Mesenteric fat pad (tissue), 1 donor: ENCODE data around the gene CD209. TPM values are rescaled to one million over a fixed set of nuclear protein-coding genes. Genes with fewer than 3 reads are reported as not detected.

ENCODE experiments used
- DNase-seq: peaks from one replicate; pipeline ENCODE4 v3.0.0-alpha.2; 2020; ENCODE audit warnings: low spot score
- total RNA-seq: library from RNA; stranded (reverse); fragmentation: NEBNext Ultra II Directional; extraction: Animal tissue kit (Norgen Biotek cat#: 25700); gene quantifications from one replicate; pipeline ENCODE4 v1.2.1, GENCODE V29; 2021
- donor health status: DM: yes; HTN: yes; CAD: no.

The CD209 gene
- total RNA-seq, 1 donor from 2014 or later, result 63.5 TPM

- DNase-seq, result no peak
Measured at GRCh38 chr19:7706188-7706954, 41.0 kb downstream of the CD209 start.

DNA sequence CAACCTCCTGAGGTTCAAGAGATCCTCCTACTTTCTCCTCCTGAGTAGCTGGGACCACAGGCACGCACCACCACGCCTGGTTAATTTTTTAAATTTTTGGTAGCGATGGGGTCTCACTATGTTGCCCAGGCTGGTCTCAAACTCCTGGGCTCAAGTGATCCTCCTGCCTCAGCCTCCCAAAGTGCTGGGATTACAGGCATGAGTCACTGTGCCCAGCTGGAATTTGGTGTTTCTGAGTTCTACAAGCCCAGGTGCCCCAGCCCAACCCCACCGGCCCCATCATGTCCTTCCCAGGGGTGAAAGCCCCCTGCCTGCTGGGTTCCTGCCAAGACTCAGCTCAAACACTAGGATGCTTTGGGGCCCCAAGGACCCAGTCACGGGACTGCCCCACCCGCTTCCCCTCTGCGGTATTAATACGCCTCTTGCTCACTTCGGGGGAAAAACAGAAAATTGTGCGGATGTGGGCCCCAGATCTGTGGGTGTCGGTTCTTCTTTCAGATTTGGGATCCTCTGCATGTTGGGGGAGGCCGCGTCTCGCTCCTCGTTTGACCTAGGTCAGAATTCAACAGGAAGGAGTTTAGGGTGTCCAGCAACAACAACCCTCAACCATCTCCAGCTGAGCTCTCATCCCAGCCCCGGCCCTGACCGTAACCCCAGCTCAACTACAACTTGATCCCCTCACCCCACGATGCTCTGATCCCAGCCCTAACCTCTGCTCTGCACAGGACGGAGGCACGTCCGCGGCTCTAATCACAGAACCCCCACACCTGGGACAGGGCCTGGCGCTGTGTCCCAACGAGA lies 41.7 kb downstream of the CD209 start:
- DNase-seq, result no peak

- DNase-seq, result no peak
Measured at GRCh38 chr19:7704280-7705060, 42.9 kb downstream of the CD209 start.

DNA sequence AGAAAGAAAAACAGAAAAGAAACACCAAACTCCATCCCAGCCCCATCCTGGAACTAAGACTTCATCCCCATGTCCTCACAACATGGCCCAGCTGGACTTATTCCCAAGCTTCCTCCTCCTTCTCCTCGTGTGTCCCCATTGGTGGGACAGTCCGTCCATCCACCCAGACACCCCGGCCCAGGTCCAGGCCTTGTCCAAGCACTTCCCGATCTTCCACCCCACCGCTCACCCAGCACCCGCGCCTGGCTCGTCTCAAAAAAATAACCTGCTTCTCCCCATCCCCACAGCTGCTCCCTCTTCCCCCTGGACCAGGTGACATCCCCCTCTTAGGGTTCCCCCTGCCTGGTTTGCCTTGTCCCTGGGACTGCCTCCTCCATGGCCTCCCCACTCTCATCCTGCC lies 44.0 kb downstream of the CD209 start:
- DNase-seq, result no peak

DNA sequence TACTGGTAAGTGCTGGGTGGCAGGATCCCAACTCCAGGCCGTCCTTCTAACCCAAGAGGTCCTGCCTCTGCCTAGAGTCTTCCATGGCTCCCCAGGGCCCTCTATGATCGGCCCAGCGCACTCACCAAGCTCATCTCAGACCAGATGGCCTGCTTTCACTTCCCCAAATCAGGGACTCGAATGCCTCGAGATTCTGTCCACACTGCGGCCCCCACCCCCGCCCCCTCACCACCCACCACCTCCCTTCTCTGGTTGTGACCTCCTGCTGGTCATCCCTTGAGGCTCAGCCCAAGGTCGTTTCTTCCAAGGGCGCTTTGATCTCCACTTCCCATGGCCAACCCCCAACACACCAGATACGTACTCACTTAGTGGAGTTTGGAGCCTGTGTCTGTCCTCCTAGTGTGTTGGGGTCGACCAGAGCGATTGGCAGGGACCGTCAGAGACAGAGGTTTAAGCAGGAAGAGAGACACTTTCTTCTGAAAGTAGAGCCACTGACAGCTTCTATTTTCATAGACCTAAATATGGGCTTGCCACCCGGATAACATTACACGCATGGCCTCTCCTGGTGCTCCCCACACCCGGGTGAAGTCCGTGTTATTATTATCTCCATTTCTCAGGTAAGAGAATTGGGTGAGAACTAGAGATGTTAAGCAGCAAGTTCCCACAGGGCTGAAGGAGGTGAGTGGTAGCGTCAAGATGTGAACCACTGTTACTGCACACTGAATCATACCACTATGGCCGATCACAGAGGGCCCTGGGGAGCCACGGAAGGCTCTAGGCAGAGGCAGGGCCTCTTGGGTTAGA lies 45.5 kb downstream of the CD209 start, which contains the start of gene FCER2:
TSS of gene FCER2 (minus strand) at position 478 of the 804 bp plus-strand sequence. CDS start 2,371 bp downstream, outside the sequence.
- DNase-seq, result no peak

- DNase-seq, result no peak
Measured at GRCh38 chr19:7701049-7701653, 46.2 kb downstream of the CD209 start.

GRCh38 chr19:7699417-7700401 lies 47.6 kb downstream of the CD209 start:
- no peak for DNase-seq

DNA sequence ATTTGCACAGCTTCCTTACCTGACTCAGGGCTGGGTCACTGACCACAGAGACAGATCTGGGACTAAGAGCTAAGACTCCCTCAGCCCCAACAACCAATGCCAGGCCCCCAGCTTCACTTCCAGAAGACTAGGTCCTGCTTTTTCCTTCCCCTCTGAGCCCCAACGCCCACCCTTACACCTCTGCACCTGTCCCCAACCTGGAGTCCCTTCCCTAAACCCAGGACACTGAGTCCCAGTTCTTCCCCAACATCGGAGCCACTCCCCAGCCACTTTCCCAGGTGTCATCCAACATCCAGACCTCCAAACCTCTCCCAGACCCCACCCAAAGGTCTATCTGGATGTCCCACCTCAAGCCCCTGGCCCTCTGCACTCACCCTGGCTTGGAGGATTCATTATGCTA lies 48.3 kb downstream of the CD209 start:
- no peak for DNase-seq

DNA sequence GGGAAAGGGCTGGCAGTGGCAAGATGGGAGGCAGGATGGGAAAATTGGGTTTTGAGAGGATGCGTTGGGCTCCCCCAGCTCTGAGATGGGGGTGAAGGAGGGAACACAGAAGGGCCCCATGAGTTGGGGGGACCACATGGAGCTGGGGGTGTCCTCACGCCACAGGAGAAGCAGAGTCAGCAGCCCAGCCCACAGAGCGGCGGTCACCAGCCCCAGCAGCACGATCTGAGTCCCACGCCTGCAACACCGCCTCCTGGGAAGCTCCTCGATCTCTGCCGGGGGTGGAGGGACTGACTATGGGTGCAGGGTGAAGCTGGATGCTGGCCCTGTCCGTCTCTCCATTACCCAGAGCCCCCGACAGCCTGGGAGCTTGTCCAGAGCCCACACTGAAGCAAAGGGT lies 48.8 kb downstream of the CD209 start:
- no peak for DNase-seq

DNA sequence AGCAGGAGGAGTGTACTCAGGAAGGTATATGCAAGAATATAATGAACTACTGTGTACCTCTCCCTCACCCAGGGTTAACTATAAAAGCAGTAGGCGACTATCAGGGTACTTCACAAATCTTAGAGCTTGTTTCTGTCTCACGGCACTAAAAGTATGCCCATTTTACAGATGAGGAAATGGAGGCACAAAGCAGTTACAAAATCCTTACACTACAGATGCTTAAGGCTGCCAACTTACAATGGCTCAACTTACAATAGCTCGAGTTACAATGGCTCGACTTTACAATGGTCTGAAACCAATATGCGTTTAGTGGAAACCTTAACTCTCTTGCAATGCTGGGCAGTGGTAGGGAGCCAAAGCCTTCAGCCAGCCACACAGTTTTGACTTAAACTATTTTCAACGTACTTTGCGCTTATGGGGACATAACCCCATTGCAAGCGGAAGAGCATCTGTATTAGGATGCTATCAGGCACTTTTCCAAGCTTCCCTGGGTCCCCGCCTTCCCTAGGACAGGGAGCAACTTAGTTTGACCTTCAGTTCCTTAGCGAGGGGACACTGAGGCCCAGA lies 49.5 kb downstream of the CD209 start:
- no peak for DNase-seq

GRCh38 chr19:7694499-7694898 lies 52.8 kb downstream of the CD209 start:
- no peak for DNase-seq

DNA sequence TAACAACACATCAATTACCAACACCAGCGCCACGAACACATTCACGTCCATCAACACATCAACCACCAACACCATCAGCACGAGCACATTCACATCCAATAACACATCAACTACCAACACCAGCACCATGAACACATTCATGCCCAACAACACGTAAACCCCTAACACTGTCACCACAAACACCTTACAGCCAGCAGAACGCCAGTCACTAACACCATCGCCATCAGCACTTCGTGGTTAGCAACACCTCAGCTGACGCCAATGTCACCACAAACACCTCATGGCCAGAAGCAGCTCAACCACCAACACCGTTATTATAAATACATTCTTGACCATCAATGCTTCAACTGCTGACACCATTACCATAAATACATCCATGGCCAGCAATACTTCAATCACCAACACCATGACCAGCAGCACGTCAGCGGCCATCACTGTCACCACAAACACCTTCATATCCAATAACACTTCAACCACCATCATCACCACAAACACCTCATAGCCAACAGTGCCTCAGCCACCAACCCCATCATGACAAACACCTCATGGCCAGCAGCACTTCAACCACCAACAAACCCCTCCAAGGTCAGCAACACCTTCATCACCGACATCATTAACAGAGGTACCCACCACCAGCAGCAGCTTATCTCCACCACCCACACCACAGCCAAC lies 54.8 kb downstream of the CD209 start:
- DNase-seq, result no peak

DNA sequence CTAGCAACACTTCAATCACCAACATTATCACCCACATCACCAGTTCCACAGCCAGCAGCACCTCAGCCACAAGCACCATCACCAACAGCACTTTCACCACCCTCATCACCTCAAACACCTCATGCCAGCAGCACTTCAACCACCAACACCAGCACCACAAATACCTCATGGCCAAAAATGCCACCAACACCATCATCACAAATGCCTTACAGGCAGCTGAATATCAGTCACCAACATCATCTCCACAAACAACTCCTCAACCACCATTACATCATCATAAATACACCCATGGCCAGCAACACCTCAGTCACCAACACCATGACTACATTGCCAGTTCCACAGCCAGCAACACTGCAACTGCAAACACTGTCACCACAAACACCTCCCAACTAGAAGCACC lies 55.8 kb downstream of the CD209 start:
- DNase-seq, result no peak

GRCh38 chr19:7690779-7691258 lies 56.5 kb downstream of the CD209 start:
- no peak for DNase-seq
